Psoas muscle (tissue), 8 donors: ENCODE data around the gene MATN1. TPM values are rescaled to one million over a fixed set of nuclear protein-coding genes. Genes with fewer than 3 reads are reported as not detected.

ENCODE experiments used
- ATAC-seq, 4 donors: fragments of 200-7000 bp; cut with Tn5 transposase; one replicate each; pipeline ENCODE4 v1.9.1; 2020; ENCODE audit warnings: moderate library complexity in 3 of 4, mild to moderate bottlenecking in 2 of 4
- DNase-seq, 2 donors: peaks; one replicate each; pipeline ENCODE4 v3.0.0-alpha.2; 2020
- H3K27ac ChIP-seq: fragments of 200-600 bp; one replicate; pipeline ENCODE4 v1.8.0; 2022
- H3K27me3 ChIP-seq, 3 donors: fragments of 200-600 bp in 1 of 3; one replicate each; pipeline versions ENCODE4 v1.6.1 to v1.8.0; 2013 to 2022; ENCODE audit warnings: low read length in 2 of 3, mild to moderate bottlenecking in 2 of 3, moderate library complexity in 1 of 3; ENCODE audit not compliant: insufficient read depth in 3 of 3
- H3K36me3 ChIP-seq, 2 donors: fragments of 200-600 bp in 1 of 2; one replicate each; pipeline versions ENCODE4 v1.6.1 to v1.8.0; 2013 to 2022; ENCODE audit warnings: low read depth in 1 of 2, mild to moderate bottlenecking in 1 of 2, moderate library complexity in 1 of 2; ENCODE audit not compliant: insufficient read depth in 1 of 2
- H3K4me1 ChIP-seq: fragments of 200-600 bp; one replicate; pipeline ENCODE4 v1.8.0; 2022
- H3K4me3 ChIP-seq: fragments of 200-600 bp; one replicate; pipeline ENCODE4 v1.8.0; 2022; ENCODE audit warnings: mild to moderate bottlenecking
- H3K9me3 ChIP-seq: fragments of 200-600 bp; one replicate; pipeline ENCODE4 v1.8.0; 2022
- WGBS, 3 donors: extraction: QIAGEN DNeasy Blood & Tissue Kit; methylation state at CpG; one replicate each; pipeline versions ENCODE4 v1.1.6 to v1.1.7; 2013; 5-methylcytosine and 5-hydroxymethylcytosine counted together
- intact Hi-C, 2 donors: fragments of 100-400 bp; cut with DNase I; formaldehyde crosslinking; loops; one replicate each; pipeline versions ENCODE4 v1.11.0 to v1.14.2; 2022
- polyA plus RNA-seq, 3 donors: library from polyadenylated mRNA; stranded (reverse); fragments of 200-250 nt; gene quantifications; one replicate each; pipeline ENCODE4 v1.2.3, GENCODE V29; 2013
- total RNA-seq, 4 donors: library from RNA; stranded (reverse); fragmentation: NEBNext Ultra II Directional in 2 of 4; extraction: Animal tissue kit (Norgen Biotek cat#: 25700) in 2 of 4; gene quantifications; one replicate each; pipeline versions ENCODE4 v1.2.1 to v1.2.4, GENCODE V29; 2021 to 2023
- TF ChIP-seq, protein P1 (sequence below): fragments of 200-600 bp; IDR thresholded peaks from one replicate; pipeline ENCODE4 v1.8.0; 2022; ENCODE audit warnings: antibody characterized with exemption
- donor health status: healthy with polysubstance abuse.
- donor health status: DM: no; HTN: no; CAD: no; lungs with moderate emphysema.
- donor health status: Bipolar disorder and iron deficiency.
- donor health status: healthy.
- donor health status: DM: yes; HTN: yes; CAD: no.
- donor health status: DM: no; HTN: no; CAD: no.
- donor health status: DM: no; HTN: no; CAD: no.
- donor health status: DM: yes; HTN: yes; CAD: no.

MATN1 gene
- total and polyA plus RNA-seq, 7 donors: 0.03 to 0.07 (median 0.04) TPM; not detected in 4

DNA sequence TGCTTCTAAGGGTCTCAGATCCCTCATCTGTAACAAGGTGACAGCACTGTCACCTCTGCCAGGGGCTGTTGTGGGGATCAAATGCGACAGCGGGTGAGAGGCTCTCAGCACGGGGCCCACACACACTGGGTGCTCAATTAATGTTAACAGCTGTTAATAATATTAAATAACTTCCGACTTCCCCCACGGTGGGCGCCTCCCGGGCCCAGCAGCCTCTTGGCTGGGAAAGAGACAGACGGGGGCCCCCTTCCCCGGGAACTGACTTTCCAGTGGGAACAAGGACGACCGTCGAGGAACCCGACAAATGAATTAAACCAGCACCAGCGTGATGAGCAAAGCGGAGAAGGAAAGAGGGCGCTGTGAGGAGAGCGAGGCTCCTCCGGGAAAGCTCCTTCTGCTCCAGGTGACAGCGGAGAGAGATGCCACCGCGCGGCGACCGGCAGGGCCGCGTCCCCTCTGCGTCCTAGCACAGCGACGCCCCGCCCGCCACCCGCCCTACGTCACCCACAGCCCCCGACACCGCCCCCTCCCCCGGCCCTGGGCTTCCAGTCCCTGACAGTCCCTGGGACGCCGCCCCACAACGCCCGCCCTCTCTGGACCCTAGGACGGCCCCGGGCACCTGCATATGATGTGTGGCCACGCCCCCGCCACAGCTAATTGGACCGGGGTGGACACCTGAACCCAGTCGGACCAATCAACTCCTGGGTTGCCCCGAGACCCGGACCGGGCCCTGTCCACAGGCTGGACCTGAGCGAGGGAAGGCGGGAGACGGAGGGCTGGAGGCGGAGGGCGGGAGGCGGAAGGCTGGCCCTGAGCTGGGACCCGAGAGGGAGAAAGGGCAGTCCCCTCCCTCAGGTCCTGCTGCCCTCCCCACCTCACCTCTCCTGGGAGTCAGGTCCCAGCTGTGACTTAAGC lies 38.2 kb downstream of the MATN1 start:
- ATAC-seq (peak in 3 of 4 donors; percentile 39 to 60 (median 56)), DNase-seq (peak in 1 of 2 donors; percentile 52)
- peaks cover 0 to 43% (median 12%) of the 10 kb centered on the region in 3 donors for H3K27me3 ChIP-seq
- no peaks in the 10 kb centered on the region for H3K4me1 ChIP-seq
- intact Hi-C loops: no loop called here
- TF ChIP-seq, protein P1, sequence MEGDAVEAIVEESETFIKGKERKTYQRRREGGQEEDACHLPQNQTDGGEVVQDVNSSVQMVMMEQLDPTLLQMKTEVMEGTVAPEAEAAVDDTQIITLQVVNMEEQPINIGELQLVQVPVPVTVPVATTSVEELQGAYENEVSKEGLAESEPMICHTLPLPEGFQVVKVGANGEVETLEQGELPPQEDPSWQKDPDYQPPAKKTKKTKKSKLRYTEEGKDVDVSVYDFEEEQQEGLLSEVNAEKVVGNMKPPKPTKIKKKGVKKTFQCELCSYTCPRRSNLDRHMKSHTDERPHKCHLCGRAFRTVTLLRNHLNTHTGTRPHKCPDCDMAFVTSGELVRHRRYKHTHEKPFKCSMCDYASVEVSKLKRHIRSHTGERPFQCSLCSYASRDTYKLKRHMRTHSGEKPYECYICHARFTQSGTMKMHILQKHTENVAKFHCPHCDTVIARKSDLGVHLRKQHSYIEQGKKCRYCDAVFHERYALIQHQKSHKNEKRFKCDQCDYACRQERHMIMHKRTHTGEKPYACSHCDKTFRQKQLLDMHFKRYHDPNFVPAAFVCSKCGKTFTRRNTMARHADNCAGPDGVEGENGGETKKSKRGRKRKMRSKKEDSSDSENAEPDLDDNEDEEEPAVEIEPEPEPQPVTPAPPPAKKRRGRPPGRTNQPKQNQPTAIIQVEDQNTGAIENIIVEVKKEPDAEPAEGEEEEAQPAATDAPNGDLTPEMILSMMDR: no peak
- H3K36me3 ChIP-seq: no peaks in the 10 kb centered on the region
- peak overlapping the region; percentile 10 for H3K4me3 ChIP-seq
- H3K27ac ChIP-seq: no peak overlapping the region
- no peaks in the 10 kb centered on the region for H3K9me3 ChIP-seq
- 6 to 10% (median 9%) methylated on average over 34 to 56 of the region's 56 CpGs for WGBS, 3 donors

- H3K27ac ChIP-seq: no peak overlapping the region
- TF ChIP-seq, protein P1: no peak
- H3K4me1 ChIP-seq: no peaks in the 10 kb centered on the region
- no peak overlapping the region for H3K4me3 ChIP-seq
- H3K9me3 ChIP-seq: no peaks in the 10 kb centered on the region
- intact Hi-C loops: no loop called here
- 83 to 88% (median 86%) methylated on average over 4 of the region's 4 CpGs for WGBS, 3 donors
- peaks cover 0 to 46% (median 12%) of the 10 kb centered on the region in 3 donors for H3K27me3 ChIP-seq
- H3K36me3 ChIP-seq: no peaks in the 10 kb centered on the region
- ATAC-seq: no peak
- peak in 1 of 2 donors; percentile 34 for DNase-seq
Measured at GRCh38 chr1:30684259-30684658, 39.1 kb downstream of the MATN1 start.

DNA sequence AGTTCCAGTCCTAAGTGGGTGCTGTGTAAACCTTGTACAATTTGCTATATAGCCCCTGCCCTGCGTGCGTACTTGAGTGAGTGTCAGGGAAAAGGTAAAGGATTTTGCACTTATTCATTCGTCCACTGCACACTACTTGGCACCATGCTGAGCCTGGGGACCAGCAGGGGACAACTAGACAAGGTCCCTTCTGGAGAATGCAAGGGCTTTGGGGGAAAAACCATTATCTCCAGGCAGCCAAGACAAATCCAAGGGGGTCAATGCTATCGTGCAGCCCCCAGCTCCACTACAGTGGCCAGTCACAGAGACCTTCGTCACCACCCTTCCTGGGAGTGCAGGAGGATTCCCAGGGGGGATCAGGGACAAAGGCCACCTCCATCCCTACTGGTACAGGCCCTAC lies 39.7 kb downstream of the MATN1 start:
- Histone ChIP-seq H3K27ac (no peak overlapping the region), H3K27me3 (peaks cover 0 to 46% (median 12%) of the 10 kb centered on the region in 3 donors), H3K9me3 (no peaks in the 10 kb centered on the region), H3K4me1 (no peaks in the 10 kb centered on the region), H3K4me3 (no peak overlapping the region), H3K36me3 (no peaks in the 10 kb centered on the region)
- peak in 1 of 2 donors; percentile 7 for DNase-seq
- TF ChIP-seq, protein P1: no peak
- ATAC-seq: no peak
- 73 to 91% (median 76%) methylated on average over 5 of the region's 5 CpGs for WGBS, 3 donors
- intact Hi-C loops: no loop called here

DNA sequence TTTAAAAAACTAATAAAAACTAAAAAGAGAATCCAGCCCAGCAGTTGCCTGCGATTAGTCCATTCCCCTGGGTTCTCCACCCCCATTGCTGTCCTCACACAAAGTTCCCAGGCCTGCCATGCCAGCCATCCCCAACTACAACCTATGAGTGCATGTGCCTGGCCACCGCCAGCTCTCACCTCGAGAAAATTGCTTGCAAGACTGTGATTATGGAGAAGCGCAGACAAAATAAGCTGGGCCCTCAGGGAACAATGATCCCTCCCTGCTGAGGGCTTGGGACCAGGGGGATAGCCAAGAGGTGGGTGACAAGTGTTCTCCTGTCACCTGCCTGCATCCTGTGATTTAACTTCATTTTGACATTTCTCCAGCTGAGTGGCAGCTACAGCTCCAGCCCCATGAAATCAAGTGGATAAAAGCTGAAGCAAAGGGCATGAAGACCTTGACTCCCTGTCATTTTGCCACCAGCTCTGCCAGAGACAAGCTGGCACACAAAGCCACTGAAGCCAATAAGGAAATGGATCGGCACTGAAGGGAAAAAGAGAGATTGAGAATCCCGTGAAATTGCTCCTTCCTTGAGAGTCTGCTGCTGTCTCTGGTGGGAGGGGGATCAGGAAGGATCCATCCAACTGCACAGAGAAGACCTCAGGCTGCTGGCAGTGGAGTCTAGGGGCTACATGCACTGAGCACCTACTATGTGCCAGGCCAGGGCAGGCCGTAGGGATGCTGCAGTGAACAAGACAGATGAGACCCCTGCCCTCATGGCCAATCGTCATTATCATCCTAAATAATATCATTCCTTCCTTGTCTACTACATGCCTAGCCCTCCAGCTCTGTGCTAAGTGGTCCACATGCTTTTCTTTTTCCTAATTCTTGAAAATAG lies 40.7 kb downstream of the MATN1 start:
- peaks cover 0 to 45% (median 12%) of the 10 kb centered on the region in 3 donors for H3K27me3 ChIP-seq
- no peak overlapping the region for H3K27ac ChIP-seq
- 47 to 63% (median 51%) methylated on average over 8 of the region's 8 CpGs for WGBS, 3 donors
- no peaks in the 10 kb centered on the region for H3K9me3 ChIP-seq
- H3K4me1 ChIP-seq: no peaks in the 10 kb centered on the region
- no peaks in the 10 kb centered on the region for H3K36me3 ChIP-seq
- intact Hi-C loops: no loop called here
- H3K4me3 ChIP-seq: no peak overlapping the region
- TF ChIP-seq, protein P1: no peak
- ATAC-seq (no peak), DNase-seq (peak in 1 of 2 donors; percentile 20)
